Suprapubic skin (tissue), 4 donors: ENCODE results near the gene SKAP2. TPM values are rescaled to one million over a fixed set of nuclear protein-coding genes. Genes with fewer than 3 reads are reported as not detected.

Experiments used
- DNase-seq, 2 donors: peaks; one replicate each; pipeline ENCODE4 v3.0.0-alpha.2; 2019; ENCODE audit warnings: low spot score in 2 of 2
- H3K27ac ChIP-seq: fragments of 200-600 bp; sonication (generic); one replicate; pipeline ENCODE4 v1.5.1; 2019
- H3K27me3 ChIP-seq: fragments of 200-600 bp; sonication (generic); one replicate; pipeline ENCODE4 v1.5.1; 2019
- H3K36me3 ChIP-seq: fragments of 200-600 bp; sonication (generic); one replicate; pipeline ENCODE4 v1.5.1; 2019
- H3K4me1 ChIP-seq: fragments of 200-600 bp; sonication (generic); one replicate; pipeline ENCODE4 v1.5.1; 2019
- H3K4me3 ChIP-seq: fragments of 200-600 bp; sonication (generic); one replicate; pipeline ENCODE4 v1.5.1; 2019; ENCODE audit warnings: mild to moderate bottlenecking
- H3K9me3 ChIP-seq: fragments of 200-600 bp; sonication (generic); one replicate; pipeline ENCODE4 v1.5.1; 2019
- EP300 ChIP-seq: sonication (generic); formaldehyde crosslinking; IDR thresholded peaks from one replicate; pipeline ENCODE4 v1.6.1; 2017; ENCODE audit warnings: antibody characterized with exemption
- POLR2A ChIP-seq, 2 donors: fragments of 450-650 bp; IDR thresholded peaks; one replicate each; pipeline ENCODE4 v1.6.1; 2017; ENCODE audit warnings: antibody characterized with exemption in 2 of 2, mild to moderate bottlenecking in 2 of 2, moderate library complexity in 2 of 2
- POLR2AphosphoS5 ChIP-seq, 3 donors: sonication (generic); formaldehyde crosslinking; IDR thresholded peaks; one replicate each; pipeline ENCODE4 v1.6.1; 2017; ENCODE audit warnings: antibody characterized with exemption in 3 of 3
- WGBS: methylation state at CpG from one replicate; pipeline ENCODE4 v1.1.5; 2018; 5-methylcytosine and 5-hydroxymethylcytosine counted together
- total RNA-seq, 4 donors: library from RNA; depleted of rRNA; stranded (reverse); fragments of >200 nt; gene quantifications; one replicate each; pipeline ENCODE4 v1.1.0, GENCODE V29; 2016
- TF ChIP-seq, protein P1 (sequence below), 2 donors: fragments of 200-600 bp in 1 of 2; fragments of 450-650 bp in 1 of 2; sonication (generic) in 1 of 2; IDR thresholded peaks; one replicate each; pipeline ENCODE4 v1.5.1; 2016 to 2019; ENCODE audit warnings: antibody characterized with exemption in 2 of 2, mild to moderate bottlenecking in 1 of 2, moderate library complexity in 1 of 2

The SKAP2 gene, protein sequence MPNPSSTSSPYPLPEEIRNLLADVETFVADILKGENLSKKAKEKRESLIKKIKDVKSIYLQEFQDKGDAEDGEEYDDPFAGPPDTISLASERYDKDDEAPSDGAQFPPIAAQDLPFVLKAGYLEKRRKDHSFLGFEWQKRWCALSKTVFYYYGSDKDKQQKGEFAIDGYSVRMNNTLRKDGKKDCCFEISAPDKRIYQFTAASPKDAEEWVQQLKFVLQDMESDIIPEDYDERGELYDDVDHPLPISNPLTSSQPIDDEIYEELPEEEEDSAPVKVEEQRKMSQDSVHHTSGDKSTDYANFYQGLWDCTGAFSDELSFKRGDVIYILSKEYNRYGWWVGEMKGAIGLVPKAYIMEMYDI
- total RNA-seq: 10 to 100 TPM; 21.3 to 34.4 (median 23.9) TPM

DNA sequence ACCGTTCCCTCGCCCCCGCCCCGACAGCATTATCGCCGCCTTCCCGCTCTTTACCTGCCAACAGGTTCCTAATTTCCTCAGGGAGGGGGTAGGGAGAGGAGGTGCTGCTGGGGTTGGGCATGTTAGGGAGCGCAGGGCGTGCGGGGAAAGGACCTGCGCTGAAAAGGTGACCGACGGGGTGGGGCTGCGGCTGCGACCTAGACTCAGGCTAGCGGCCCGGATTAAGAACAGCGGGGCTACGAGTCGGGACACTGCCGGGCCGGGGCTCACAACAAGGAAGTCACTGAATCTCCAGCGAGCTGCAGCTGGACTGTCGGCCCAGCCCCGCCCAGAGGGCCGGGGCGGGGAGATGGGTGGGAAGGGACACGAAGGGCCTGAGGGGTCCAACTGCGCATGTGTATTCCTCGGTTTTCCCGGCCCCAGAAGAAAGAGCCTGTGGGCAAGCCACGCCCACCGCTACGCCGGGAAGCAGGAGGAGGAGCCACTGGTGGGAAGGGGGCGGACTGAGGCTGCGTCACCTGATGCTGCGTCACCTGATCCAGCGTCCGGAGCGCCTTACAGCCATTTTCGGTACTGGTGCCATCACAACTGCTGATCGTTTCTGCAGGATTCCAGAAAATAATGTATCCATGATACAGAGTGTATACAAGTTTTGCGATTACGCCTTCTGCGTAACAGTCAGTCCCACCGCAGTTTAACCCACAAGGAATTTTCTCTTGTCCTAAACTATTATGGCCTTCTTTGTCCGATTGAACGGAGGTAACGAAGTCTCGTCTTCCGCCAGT lies at the start of gene SKAP2:
TSS of gene SKAP2 (minus strand) at position 282 of the 785 bp plus-strand sequence. CDS start at position 121, 161 bp downstream.
- peak; percentile 99 for DNase-seq
- 1% methylated on average over 50 of the region's 52 CpGs for WGBS
- Histone ChIP-seq H3K27me3 (no peaks in the 10 kb centered on the region), H3K36me3 (no peaks in the 10 kb centered on the region), H3K9me3 (no peaks in the 10 kb centered on the region), H3K4me3 (peak within 1 kb of the TSS; percentile 78), H3K27ac (peak within 1 kb of the TSS; percentile 98), H3K4me1 (peaks cover 15% of the 10 kb centered on the region)
- TF ChIP-seq, protein P1, sequence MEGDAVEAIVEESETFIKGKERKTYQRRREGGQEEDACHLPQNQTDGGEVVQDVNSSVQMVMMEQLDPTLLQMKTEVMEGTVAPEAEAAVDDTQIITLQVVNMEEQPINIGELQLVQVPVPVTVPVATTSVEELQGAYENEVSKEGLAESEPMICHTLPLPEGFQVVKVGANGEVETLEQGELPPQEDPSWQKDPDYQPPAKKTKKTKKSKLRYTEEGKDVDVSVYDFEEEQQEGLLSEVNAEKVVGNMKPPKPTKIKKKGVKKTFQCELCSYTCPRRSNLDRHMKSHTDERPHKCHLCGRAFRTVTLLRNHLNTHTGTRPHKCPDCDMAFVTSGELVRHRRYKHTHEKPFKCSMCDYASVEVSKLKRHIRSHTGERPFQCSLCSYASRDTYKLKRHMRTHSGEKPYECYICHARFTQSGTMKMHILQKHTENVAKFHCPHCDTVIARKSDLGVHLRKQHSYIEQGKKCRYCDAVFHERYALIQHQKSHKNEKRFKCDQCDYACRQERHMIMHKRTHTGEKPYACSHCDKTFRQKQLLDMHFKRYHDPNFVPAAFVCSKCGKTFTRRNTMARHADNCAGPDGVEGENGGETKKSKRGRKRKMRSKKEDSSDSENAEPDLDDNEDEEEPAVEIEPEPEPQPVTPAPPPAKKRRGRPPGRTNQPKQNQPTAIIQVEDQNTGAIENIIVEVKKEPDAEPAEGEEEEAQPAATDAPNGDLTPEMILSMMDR (IDR thresholded peaks at IDR 0.05): no peak
- TF ChIP-seq POLR2AphosphoS5 (IDR thresholded peaks at IDR 0.05) (peak; percentile 19 to 74 (median 47)), EP300 (no peak), POLR2A (IDR thresholded peaks at IDR 0.05) (peak in 1 of 2 donors; percentile 89)

DNA sequence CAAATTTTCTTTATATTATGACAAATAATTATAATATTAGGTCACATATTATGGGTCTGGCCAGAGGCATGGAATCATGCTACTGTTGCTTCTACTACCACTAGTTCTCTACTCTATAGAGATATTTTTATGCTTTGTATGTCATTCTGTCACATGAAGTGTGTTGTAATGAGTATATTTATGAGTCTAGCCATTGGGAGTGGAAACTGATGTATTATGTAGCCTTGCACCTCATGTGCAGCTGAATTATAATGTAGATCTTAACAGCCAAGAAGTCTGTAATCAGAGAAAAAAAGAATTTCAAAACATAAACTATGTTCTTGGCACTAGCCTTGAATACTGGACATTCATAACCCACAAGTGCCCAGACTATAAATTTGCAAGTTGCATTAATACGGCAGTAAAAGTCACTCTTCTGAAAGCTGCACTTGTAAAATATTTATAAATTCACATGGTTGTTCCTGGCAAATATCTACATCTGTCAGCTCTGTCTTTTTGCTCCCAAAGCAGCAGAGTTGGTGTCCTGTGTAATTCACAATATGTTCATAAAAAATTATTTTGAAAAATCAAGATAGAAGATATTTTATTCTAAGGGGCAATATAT lies 48.6 kb upstream of the SKAP2 start:
- WGBS: 49% methylated on average over 1 of the region's 1 CpG
- H3K4me1 ChIP-seq: no peaks in the 10 kb centered on the region
- no peak overlapping the region for H3K4me3 ChIP-seq
- no peak for TF ChIP-seq POLR2AphosphoS5 (IDR thresholded peaks at IDR 0.05)
- TF ChIP-seq, protein P1 (IDR thresholded peaks at IDR 0.05): no peak
- no peak for TF ChIP-seq POLR2A (IDR thresholded peaks at IDR 0.05)
- TF ChIP-seq EP300: no peak
- no peak overlapping the region for H3K27ac ChIP-seq
- no peaks in the 10 kb centered on the region for H3K36me3 ChIP-seq
- no peak for DNase-seq
- H3K27me3 ChIP-seq: no peaks in the 10 kb centered on the region
- H3K9me3 ChIP-seq: no peaks in the 10 kb centered on the region

DNA sequence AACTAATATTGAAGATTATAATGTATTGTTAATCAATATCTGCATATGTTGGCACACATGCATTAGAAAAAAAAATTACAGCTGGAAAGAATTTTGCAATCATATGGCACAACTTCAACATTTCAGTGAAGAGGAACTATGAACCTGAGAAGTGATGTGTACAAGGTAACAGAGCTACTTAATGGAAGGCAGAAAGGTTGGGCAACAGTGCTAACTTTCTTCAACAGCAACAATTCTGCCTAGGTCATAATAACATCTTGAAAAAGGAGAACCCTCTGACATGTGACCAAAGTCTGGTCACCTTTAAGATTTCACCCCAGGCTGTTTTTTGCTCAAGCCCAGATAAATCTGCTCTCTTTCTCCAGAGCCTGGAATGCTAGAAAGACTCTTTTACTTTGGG lies 47.9 kb upstream of the SKAP2 start:
- Histone ChIP-seq H3K4me3 (no peak overlapping the region), H3K27ac (no peak overlapping the region), H3K27me3 (no peaks in the 10 kb centered on the region), H3K9me3 (no peaks in the 10 kb centered on the region), H3K36me3 (no peaks in the 10 kb centered on the region), H3K4me1 (no peaks in the 10 kb centered on the region)
- DNase-seq: no peak
- TF ChIP-seq, protein P1 (IDR thresholded peaks at IDR 0.05): no peak
- TF ChIP-seq POLR2A (IDR thresholded peaks at IDR 0.05) (no peak), EP300 (no peak), POLR2AphosphoS5 (IDR thresholded peaks at IDR 0.05) (no peak)

DNA sequence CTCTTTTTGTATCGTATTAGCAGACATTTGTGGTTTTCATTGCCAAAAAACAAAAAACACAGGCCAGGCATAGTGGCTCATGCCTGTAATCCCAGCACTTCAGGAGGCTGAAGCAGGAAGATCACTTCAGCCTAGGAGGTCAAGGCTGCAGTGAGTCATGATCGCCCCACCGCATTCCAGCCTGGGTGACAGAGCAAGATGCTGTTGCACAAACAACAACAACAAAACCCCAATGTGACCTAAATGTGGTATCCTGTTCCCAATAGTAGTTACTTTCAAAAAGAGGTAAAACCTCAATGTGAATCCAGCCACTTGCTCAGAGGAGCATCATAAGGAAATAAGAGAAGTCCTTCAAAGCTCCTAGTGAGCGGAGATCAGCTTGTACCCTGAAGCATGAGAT lies 45.8 kb upstream of the SKAP2 start:
- Histone ChIP-seq H3K4me3 (no peak overlapping the region), H3K27me3 (no peaks in the 10 kb centered on the region), H3K9me3 (no peaks in the 10 kb centered on the region), H3K27ac (no peak overlapping the region), H3K4me1 (no peaks in the 10 kb centered on the region), H3K36me3 (no peaks in the 10 kb centered on the region)
- TF ChIP-seq POLR2A (IDR thresholded peaks at IDR 0.05): no peak
- no peak for TF ChIP-seq POLR2AphosphoS5 (IDR thresholded peaks at IDR 0.05)
- TF ChIP-seq, protein P1 (IDR thresholded peaks at IDR 0.05): no peak
- no peak for TF ChIP-seq EP300
- 95% methylated on average over 4 of the region's 4 CpGs for WGBS
- no peak for DNase-seq

DNA sequence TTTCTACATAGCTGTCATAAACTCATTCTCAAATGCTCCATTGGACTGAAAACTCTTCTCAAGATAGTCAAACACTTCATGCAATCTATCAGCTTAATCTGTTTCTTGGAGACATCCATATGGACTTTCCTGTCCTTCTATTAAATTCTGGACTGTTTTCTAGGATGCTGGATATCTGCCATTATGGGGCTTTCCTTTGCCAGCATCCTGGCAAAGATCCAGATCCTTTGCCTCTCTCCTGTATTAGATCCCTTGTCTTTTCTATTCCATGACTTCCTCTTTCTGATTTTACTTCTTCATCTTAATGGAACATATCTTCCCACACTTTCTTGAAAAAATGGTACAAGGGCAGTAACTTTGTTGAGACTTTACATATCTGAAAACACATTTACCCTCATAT lies 35.9 kb upstream of the SKAP2 start:
- Histone ChIP-seq H3K27ac (no peak overlapping the region), H3K27me3 (no peaks in the 10 kb centered on the region), H3K4me1 (no peaks in the 10 kb centered on the region), H3K4me3 (no peak overlapping the region), H3K36me3 (no peaks in the 10 kb centered on the region), H3K9me3 (no peaks in the 10 kb centered on the region)
- TF ChIP-seq POLR2AphosphoS5 (IDR thresholded peaks at IDR 0.05) (no peak), POLR2A (IDR thresholded peaks at IDR 0.05) (no peak), EP300 (no peak)
- TF ChIP-seq, protein P1 (IDR thresholded peaks at IDR 0.05): no peak
- no peak for DNase-seq
